HepG2 (cell line): ENCODE results near the gene CALR. TPM values are rescaled to one million over a fixed set of nuclear protein-coding genes. Genes with fewer than 3 reads are reported as not detected.

ENCODE experiments used
- CERS6 ChIP-seq: sonication (generic); formaldehyde crosslinking; IDR thresholded peaks from 2 replicates; pipeline ENCODE4 v1.5.0; 2020; ENCODE audit warnings: missing genetic modification reagents
- CHCHD3 ChIP-seq: sonication (generic); formaldehyde crosslinking; IDR thresholded peaks from 2 replicates; pipeline ENCODE4 v1.8.0; 2022; ENCODE audit warnings: mild to moderate bottlenecking, missing genetic modification reagents, moderate library complexity
- IRF9 ChIP-seq: sonication (generic); formaldehyde crosslinking; IDR thresholded peaks from 2 replicates; pipeline ENCODE4 v1.8.0; 2022; ENCODE audit warnings: missing genetic modification reagents, mild to moderate bottlenecking, borderline replicate concordance
- KLF12 ChIP-seq: sonication (generic); formaldehyde crosslinking; IDR thresholded peaks from 2 replicates; pipeline ENCODE4 v1.4.0; 2020; ENCODE audit warnings: missing genetic modification reagents, borderline replicate concordance
- KMT2A ChIP-seq: sonication (generic); formaldehyde crosslinking; IDR thresholded peaks from 2 replicates; pipeline ENCODE4 v1.4.0; 2020; ENCODE audit warnings: missing genetic modification reagents
- MAFK ChIP-seq, 2 experiments: IDR thresholded peaks in 1 of 2; conservative IDR thresholded peaks in 1 of 2; 2 replicates each; pipeline ENCODE4 v1.6.1; 2011; ENCODE audit warnings: improper control_type of control experiment in 2 of 2, low read length in 2 of 2
- PAF1 ChIP-seq: IDR thresholded peaks from 2 replicates; pipeline ENCODE4 v1.6.1; 2016; ENCODE audit warnings: missing genetic modification reagents, missing compliant biosample characterization
- PRPF4 ChIP-seq: fragments of 200-400 bp; formaldehyde crosslinking; IDR thresholded peaks from 2 replicates; pipeline ENCODE4 v1.6.1; 2016; ENCODE audit warnings: low read length, low read depth; ENCODE audit not compliant: poor library complexity, severe bottlenecking
- U2AF1 ChIP-seq: fragments of 200-400 bp; formaldehyde crosslinking; optimal IDR thresholded peaks from 2 replicates; pipeline ENCODE3; 2017; ENCODE audit warnings: mild to moderate bottlenecking, low read depth, low read length
- ZBTB38 ChIP-seq: sonication (generic); formaldehyde crosslinking; IDR thresholded peaks from 2 replicates; pipeline ENCODE4 v1.5.1; 2020; ENCODE audit warnings: mild to moderate bottlenecking, missing genetic modification reagents
- ZMAT3 ChIP-seq: sonication (generic); formaldehyde crosslinking; conservative IDR thresholded peaks from 2 replicates; pipeline ENCODE4 v1.7.0; 2021; ENCODE audit warnings: missing genetic modification reagents
- ZNF136 ChIP-seq: sonication (generic); formaldehyde crosslinking; IDR thresholded peaks from 2 replicates; pipeline ENCODE4 v1.8.1; 2022; ENCODE audit warnings: low read depth, mild to moderate bottlenecking, moderate library complexity, missing genetic modification reagents
- ZNF142 ChIP-seq: sonication (generic); formaldehyde crosslinking; IDR thresholded peaks from 2 replicates; pipeline ENCODE4 v1.4.0; 2020; ENCODE audit warnings: missing genetic modification reagents
- ZNF180 ChIP-seq: sonication (generic); formaldehyde crosslinking; IDR thresholded peaks from 2 replicates; pipeline ENCODE4 v1.4.0; 2020; ENCODE audit warnings: low read depth, missing genetic modification reagents, borderline replicate concordance
- ZNF552 ChIP-seq: sonication (generic); formaldehyde crosslinking; IDR thresholded peaks from 2 replicates; pipeline ENCODE4 v1.9.0; 2022; ENCODE audit warnings: missing genetic modification reagents, mild to moderate bottlenecking, borderline replicate concordance
- ZNF574 ChIP-seq: sonication (generic); formaldehyde crosslinking; IDR thresholded peaks from 2 replicates; pipeline ENCODE4 v1.4.0; 2020; ENCODE audit warnings: missing genetic modification reagents
- ZNF615 ChIP-seq: sonication (generic); formaldehyde crosslinking; IDR thresholded peaks from 2 replicates; pipeline ENCODE4 v1.5.0; 2020; ENCODE audit warnings: mild to moderate bottlenecking, missing genetic modification reagents, borderline replicate concordance
- polyA plus RNA-seq, 8 experiments: library from polyadenylated mRNA; depleted of rRNA in 3 of 8; stranded (reverse) in 7 of 8; unstranded in 1 of 8; fragments of >200 nt; fragmentation: Illumina TruSeq in 4 of 8; extraction: Trizol in 4 of 8; gene quantifications; 2 replicates each; pipeline versions ENCODE4 v1.2.1 to v1.2.3, GENCODE V29; 2011 to 2016; ENCODE audit warnings: low read depth in 4 of 8, missing spikeins in 1 of 8, mixed read lengths in 1 of 8; ENCODE audit not compliant: insufficient read depth in 1 of 8
- total RNA-seq, 5 experiments: library from RNA; depleted of rRNA; stranded (reverse); fragments of >200 nt; fragmentation: Illumina TruSeq; extraction: Trizol; gene quantifications; 2 replicates each; pipeline ENCODE4 v1.2.3, GENCODE V29; 2016; ENCODE audit warnings: low read depth in 1 of 5

The CALR gene
- total and polyA plus RNA-seq, 2 of the 13 experiments (the other 11 are each of a cell fraction or from before 2014, with no cell fraction given), result 898 to 934 TPM

GRCh38 chr19:12937927-12938778 is at the start of gene CALR (continued):
- 0 out of 2 replicates have a peak, but pooled peaks have one; percentile 69 for TF ChIP-seq ZNF552
- no peak for TF ChIP-seq ZMAT3
- TF ChIP-seq KLF12 (CRISPR knock-in tag), result peak; percentile 84; the same call in 1 of the 2 replicates
- TF ChIP-seq PAF1, result no peak
- TF ChIP-seq U2AF1, result no peak
- peak; percentile 51; the same call in 1 of the 2 replicates for TF ChIP-seq ZNF574
- TF ChIP-seq IRF9, result no peak; the same call in 1 of the 2 replicates
- TF ChIP-seq ZNF136 (CRISPR knock-in tag), result no peak; the same call in 1 of the 2 replicates
- TF ChIP-seq CHCHD3 (CRISPR knock-in tag), result no peak
- TF ChIP-seq PRPF4, result no peak
- TF ChIP-seq MAFK (conservative IDR thresholded peaks at IDR 0.05 in 1 of 2, IDR thresholded peaks at IDR 0.05 in 1 of 2; ENCODE audit: low read length in 2 of 2), result no peak
- TF ChIP-seq ZNF615 (CRISPR knock-in tag), result no peak
- peak; percentile 32; the same call in 1 of the 2 replicates for TF ChIP-seq ZBTB38
- peak; percentile 28; the same call in 1 of the 2 replicates for TF ChIP-seq ZNF142
- no peak for TF ChIP-seq CERS6 (CRISPR knock-in tag)
- TF ChIP-seq KMT2A (CRISPR knock-in tag), result peak; percentile 86
- peak; percentile 86; the same call in 1 of the 2 replicates for TF ChIP-seq ZNF180 (CRISPR knock-in tag)
